OCI-LY1 (cell line): ENCODE data around the gene TMEM181.

ENCODE experiments used
- EZH2 ChIP-seq: fragments of 200-600 bp; sonication (generic), shearing (Covaris generic); IDR thresholded peaks from 2 replicates; pipeline ENCODE4 v1.8.0; 2017; ENCODE audit warnings: borderline replicate concordance, mixed run types, mild to moderate bottlenecking, antibody characterized with exemption, low read length, moderate library complexity, mixed read lengths
- TF ChIP-seq, protein P1 (sequence below): fragments of 200-600 bp; sonication (generic), shearing (Covaris generic); IDR thresholded peaks from 2 replicates; pipeline ENCODE4 v1.5.1; 2017; ENCODE audit warnings: mild to moderate bottlenecking, antibody characterized with exemption, low read length, moderate library complexity, mixed read lengths

DNA sequence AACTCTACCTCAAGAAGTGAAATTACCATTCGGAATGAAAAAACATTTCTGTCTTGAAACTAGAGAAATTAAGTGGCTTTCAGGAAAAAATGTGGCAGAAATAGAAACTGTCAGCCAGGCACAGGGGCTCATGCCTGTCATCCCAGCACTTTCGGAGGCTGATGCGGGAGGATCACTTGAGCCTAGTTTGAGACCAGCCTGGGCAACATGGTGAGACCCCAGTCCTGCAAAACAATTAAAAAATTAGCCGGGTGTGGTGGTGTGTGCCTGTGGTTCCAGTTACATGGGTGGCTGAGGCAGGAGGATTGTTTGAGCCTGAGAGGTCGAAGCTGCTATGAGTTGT lies 7.1 kb upstream of the TMEM181 start:
- TF ChIP-seq, protein P1, sequence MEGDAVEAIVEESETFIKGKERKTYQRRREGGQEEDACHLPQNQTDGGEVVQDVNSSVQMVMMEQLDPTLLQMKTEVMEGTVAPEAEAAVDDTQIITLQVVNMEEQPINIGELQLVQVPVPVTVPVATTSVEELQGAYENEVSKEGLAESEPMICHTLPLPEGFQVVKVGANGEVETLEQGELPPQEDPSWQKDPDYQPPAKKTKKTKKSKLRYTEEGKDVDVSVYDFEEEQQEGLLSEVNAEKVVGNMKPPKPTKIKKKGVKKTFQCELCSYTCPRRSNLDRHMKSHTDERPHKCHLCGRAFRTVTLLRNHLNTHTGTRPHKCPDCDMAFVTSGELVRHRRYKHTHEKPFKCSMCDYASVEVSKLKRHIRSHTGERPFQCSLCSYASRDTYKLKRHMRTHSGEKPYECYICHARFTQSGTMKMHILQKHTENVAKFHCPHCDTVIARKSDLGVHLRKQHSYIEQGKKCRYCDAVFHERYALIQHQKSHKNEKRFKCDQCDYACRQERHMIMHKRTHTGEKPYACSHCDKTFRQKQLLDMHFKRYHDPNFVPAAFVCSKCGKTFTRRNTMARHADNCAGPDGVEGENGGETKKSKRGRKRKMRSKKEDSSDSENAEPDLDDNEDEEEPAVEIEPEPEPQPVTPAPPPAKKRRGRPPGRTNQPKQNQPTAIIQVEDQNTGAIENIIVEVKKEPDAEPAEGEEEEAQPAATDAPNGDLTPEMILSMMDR, result no peak
- no peak for TF ChIP-seq EZH2
